ENCODE measurements around the gene SLC29A3.

The SLC29A3 gene

DNA sequence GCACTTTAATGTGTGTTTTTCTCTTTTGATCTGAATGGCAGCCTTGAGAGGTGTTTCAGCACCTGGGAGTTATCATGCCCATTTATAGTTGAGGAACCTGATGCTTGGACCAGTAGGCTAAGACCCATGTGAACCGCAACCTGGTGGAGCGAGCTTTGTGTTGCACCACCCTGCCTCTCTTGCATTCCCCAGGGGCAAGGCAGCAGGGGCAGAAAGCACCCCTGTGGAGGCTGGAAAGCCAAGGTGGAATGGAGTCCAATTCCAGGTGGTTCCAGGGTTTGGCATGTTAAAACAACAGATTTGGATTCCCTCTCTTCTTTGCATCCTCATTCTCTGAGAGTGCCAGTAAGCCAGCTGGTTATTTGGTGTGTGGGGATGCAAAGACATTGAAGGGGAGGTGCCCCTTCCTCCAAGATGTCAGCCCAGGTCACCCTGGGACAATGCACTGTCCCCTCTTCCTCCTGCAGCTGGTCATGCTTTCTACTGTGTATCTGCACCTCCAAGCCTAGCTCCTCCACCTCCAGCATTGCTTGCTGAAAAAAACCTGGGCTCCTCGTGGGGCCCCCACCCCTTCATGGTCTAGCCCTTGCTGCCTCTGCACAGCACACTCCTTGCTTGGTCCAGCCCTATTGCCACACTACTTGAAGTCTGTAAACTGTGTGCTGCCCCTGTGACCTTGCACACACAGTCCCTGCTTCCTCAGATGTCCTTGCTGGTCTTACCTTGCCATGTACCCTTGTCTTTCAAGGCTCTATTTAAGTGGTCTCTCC is 72.0 kb downstream of the SLC29A3 start:
- no peak for DNase-seq

DNA sequence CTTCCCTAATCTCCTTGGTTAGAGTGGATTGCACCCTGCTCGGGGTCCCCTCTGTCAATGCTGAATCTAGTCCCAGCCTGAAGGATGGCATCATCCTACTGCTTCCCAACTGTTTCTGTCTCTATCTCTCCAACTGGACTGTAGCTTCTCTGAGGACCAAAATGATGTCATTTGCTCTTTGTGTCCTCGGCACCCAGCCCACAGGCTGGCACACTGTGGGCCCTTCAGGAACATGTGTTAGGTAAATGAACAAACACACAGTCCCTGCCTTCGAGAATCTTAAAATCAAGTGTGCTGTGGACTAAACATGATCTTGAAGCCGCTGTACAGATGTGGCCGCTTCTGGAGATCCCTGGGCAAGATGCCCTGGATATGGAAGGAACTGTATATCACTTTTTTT is 72.6 kb downstream of the SLC29A3 start:
- DNase-seq = peak in 2 of 56 donors; percentile 24 to 40

- no peak for DNase-seq
These were observed 73.2 kb downstream of the SLC29A3 start for GRCh38 chr10:71392292-71392691.

GRCh38 chr10:71392791-71393781 is 74.0 kb downstream of the SLC29A3 start:
- DNase-seq = no peak

GRCh38 chr10:71393841-71394475 is 74.9 kb downstream of the SLC29A3 start:
- DNase-seq = no peak

DNA sequence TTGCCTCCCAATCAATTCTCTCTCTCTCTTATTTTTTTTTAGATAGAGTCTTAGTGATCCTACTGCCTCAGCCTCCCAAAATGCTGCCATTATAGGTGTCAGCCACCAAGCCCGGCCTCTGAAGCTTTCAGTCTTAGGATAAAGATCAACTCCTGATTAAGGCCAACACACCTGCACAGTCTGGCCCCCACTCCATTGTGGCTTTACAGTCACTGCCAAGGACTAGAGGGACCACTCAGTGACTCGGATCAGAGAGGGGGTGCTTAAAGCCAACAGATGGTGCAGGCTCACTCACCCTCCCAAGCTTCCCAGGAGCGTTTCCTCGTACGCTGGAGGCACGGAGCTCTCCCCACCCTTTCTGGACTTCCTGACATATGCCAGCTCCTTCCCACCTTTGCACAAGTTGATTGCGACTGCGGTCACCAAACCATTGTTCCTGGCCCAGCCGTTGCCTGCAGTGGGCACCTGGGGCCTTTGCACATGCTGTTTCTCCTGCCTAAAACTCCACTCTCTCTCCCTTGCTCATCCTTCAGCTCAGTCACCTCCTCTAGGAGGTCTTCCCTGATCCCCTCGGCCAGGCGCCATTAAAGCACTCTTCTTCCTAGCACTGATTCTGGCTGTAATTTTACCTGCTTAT is 76.0 kb downstream of the SLC29A3 start:
- no peak for DNase-seq

GRCh38 chr10:71395621-71396020 is 76.6 kb downstream of the SLC29A3 start:
- no peak for DNase-seq

- DNase-seq = peak in 24 of 56 donors; percentile 14 to 68 (median 41)
These were observed 77.1 kb downstream of the SLC29A3 start for GRCh38 chr10:71396084-71396710.

- peak in 13 of 56 donors; percentile 22 to 60 (median 36) for DNase-seq
These were observed 77.7 kb downstream of the SLC29A3 start, which contains the start of gene CDH23 for GRCh38 chr10:71396711-71397295. Gene CDH23, plus strand, starts transcription at chr10:71396920. Its CDS starts 42,912 bp downstream, at chr10:71439832.

- no peak for DNase-seq
These were observed 78.5 kb downstream of the SLC29A3 start for GRCh38 chr10:71397296-71398212.

DNA sequence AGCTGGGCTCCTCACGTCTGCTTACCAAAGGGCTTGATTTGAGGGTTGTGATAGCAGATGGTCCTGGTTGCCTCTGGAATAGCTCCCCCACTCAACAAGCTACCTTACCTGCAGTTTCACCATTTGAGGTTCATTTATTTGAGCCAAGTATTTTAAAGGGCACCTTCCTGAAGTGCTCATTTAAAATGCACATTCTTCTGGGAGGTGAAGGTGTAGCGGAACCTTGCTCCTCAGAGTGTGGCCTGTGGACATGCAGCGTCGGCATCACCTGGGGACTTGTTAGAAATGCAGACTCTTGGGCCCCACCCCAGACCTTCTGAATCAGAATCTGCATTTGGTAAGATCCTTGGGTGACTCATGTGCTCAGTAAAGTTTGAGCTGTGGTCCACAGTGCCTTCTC is 79.9 kb downstream of the SLC29A3 start:
- DNase-seq = no peak

GRCh38 chr10:71399946-71400345 is 80.9 kb downstream of the SLC29A3 start:
- DNase-seq = no peak

DNA sequence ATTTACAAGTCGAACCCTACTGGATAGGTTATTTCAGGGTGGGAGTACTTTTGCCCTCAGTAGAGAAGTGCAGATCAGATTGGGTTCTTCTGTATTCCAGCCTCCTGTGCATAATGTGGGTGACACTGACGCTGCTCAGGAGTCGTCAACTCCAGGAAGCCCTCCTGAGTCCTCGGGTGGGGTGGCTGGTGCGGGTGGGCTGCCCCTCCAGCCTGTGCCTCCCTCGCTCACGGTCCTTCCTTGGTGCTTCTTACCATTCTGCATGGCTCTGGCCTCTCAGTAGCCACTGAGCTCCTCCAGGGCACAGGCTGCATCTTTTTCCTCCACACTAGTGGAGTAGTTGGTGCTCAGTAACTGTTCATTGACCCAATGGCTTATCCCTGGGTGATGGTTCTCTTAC is 82.0 kb downstream of the SLC29A3 start:
- no peak for DNase-seq

- no peak for DNase-seq
These were observed 82.9 kb downstream of the SLC29A3 start for GRCh38 chr10:71402005-71402404.

DNA sequence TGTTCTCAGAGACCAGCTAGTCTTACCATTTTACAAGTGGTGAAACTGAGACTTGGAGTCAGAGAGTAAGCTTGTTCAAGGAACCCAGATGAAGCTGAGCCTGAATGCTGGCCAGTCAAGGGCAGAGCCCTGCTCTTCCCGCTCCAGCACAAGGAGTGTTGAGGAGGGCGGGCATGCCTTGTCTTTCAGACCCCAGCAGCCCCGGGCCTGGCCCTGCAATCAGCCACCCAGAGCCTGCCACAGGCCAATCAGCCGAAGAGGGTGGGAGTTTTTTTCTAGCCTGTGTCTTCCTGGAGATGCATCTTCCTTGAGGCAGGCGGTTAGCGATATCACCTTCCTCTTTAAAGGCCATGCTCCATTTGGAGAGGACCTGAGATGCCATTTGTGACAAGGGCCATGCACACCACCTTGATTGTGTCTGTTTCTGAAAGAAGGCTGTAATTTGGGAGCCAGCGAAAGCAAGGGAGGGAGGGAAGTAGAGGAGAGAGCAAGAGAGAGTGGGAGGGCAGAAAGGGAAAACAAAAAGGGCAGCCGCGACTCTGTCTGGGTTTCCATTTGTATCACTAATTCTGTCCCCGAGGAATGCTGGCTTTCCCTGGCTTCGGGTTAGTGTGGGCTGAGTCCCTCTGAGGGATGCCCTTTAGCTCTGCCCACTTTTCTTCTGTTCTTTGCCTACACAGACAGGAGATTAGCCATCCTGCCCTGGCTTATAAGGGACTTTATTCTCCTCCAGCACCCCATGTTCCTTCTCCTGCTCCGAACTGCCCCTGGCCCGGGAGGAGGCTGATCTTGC is 85.6 kb downstream of the SLC29A3 start:
- no peak for DNase-seq

- DNase-seq = no peak
These were observed 87.8 kb downstream of the SLC29A3 start for GRCh38 chr10:71406878-71407277.

GRCh38 chr10:71408436-71409225 is 89.6 kb downstream of the SLC29A3 start:
- DNase-seq = no peak

Measured in nucleus accumbens (tissue), 56 donors.